Measurements from ENCODE around the gene IARS2.
"Not testable (repeated sequence)": the region's sequence is repeated elsewhere in the genome, so short reads cannot be mapped to it uniquely, and the experiment has no call there.

Gene IARS2

DNA sequence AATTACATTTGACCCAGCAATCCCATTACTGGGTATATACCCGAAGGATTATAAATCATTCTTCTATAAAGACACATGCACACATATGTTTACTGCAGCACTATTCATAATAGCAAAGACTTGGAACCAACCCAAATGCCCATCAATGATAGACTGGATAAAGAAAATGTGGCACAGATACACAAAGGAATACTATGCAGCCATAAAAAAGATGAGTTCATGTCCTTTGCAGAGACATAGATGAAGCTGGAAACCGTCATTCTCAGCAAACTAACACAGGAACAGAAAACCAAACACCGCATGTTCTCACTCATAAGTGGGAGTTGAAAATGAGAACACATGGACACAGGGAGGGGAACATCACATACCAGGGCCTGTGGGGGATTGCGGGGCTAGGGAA lies 76.0 kb downstream of the IARS2 start:
- DNase-seq = not testable (repeated sequence)

DNA sequence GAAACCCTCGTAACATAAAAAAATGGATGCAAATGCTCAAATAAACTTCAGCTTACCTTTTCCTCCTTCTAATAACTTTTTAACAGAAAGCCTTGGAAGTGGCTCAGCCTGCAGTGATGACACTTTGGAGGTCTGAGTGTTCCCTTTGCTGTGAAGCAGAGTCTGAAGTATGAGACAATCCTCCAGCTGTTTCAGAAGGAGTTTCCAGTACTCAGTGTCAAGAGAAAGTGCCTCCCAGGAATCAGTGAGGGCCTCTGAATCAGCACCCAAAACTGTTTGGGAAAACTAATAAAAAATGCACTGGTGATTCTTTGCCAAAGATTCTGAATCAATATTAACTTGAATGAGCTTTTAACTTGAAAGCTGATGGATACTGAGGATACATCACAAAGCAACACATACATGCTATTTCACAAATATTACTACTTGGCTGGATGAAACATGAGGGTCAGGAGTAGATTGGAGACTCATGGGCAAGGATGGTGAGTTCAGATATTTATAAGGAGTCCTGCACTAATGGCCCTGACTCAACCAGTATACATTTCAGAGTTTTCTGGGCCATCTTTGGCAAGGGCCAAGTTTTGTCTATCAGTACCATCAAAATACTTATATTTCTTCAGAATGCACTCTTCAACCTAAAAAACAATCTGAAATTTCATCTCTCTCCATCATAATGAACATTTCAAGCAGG lies 77.0 kb downstream of the IARS2 start:
- no peak for DNase-seq

GRCh38 chr1:220176540-220176939 lies 82.6 kb downstream of the IARS2 start:
- DNase-seq = no peak

DNA sequence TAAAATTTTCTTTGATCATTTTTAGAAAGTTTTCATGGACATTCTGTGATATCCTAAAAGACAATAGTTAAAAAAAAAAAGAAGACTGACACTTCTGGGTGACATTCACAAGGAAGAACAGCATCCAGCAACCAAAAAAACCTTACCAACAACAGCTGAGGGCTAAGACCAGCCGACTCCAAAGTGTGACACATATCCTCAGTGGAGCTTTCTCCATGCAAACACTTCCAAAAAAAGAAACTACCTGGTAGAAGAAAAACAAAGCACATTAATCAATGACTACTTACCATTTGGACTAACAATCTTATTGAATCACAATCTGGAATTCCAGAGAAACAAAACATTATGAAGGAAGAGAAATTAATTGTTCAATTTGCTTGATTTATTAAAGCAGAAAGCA lies 88.2 kb downstream of the IARS2 start:
- DNase-seq = no peak

DNA sequence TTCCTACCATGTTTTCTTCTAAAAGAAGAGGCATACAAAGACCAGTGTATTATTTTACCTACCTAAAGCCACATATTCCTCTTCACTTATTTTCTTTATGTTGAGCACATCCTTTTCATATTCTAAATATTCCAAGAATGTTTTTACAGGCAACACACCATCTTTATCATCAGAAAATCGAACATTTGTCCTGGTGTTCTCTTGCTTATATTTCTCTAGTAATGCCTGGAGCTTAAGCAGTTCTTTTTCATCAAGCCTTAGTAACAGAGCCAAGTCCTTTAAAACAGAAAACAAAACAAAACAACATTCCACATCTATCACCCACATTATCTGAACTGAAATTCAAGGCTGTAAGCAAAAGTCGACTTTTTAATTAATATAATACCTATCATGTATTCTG lies 88.7 kb downstream of the IARS2 start:
- DNase-seq = no peak

DNA sequence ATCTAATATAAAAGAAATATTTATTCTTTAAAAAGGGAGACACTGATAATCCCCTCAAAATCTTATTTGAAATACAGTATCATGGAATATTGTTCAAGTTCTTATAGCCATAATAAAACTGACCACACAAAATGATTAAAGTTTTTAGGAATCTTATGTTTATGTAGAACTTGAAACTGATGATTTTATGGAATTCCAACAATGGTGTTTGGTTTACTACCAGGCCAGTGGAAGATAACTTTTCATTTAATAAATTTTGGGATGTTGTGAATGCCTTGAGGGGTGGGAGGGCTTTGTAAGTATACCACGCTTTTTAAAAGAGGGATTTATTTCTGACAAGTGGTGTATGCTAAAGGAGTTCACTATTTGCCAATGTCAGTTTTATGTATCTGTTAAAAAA lies 90.6 kb downstream of the IARS2 start:
- DNase-seq = no peak

- DNase-seq = no peak
Measured at GRCh38 chr1:220186752-220187151, 92.8 kb downstream of the IARS2 start.

- no peak for DNase-seq
Measured at GRCh38 chr1:220188538-220188937, 94.6 kb downstream of the IARS2 start.

DNA sequence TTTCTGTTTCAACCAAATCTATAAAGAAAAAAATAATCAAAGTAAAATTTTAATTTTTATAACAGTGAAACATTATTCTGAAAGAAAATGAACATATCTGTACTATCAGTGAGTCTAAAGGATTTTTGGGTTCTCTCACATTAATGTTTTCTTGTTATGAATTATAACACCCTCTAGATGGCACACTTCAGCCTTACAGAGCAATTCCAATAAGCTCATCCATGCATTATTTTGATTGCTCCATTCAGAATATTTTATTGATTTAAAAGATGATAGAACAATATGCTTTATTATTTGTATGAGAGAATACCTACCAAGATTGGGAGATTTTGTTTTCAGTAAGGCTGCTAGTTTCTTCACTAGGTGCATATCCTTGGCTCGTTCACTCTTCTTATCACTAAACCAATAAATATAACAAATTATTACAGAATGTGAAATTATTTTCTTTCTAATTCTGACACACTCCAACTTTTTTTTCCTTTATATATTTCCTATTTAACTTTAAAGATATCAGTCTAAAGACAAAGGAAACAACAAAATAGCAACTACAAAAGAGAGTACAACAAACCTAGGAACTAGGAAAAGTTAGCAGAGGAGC lies 95.9 kb downstream of the IARS2 start:
- no peak for DNase-seq

DNA sequence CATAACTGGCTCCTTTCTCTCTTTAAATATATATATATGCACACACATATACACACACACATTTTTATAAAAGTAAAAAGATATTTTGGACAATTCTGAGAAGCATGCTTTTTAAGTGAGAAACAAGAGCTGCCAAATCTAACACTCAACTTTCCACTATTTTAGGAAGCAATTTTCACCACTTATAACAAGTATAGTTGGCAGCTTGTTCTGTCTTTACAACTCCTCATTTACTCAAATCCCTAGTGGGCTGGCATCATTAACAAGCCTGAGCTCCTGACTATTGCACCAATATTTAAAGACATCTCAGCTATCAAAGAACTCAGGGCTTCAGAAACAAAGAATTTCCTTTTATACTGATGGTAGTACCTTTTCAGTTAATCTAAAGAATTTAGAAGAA lies 101.8 kb downstream of the IARS2 start:
- no peak for DNase-seq

Measured in activated CD4-positive, CD25-positive, alpha-beta regulatory T cell (primary cell).